Right lobe of liver (tissue), 6 donors: Measurements from ENCODE around the gene RAD9A. TPM values are rescaled to one million over a fixed set of nuclear protein-coding genes. Genes with fewer than 3 reads are reported as not detected.

Experiments
- ATAC-seq, 4 donors: fragments of 200-7000 bp; cut with Tn5 transposase; one replicate each; pipeline ENCODE4 v1.9.1; 2020; ENCODE audit warnings: mild to moderate bottlenecking in 4 of 4, moderate library complexity in 4 of 4
- DNase-seq, 3 donors: peaks; one replicate each; pipeline ENCODE4 v3.0.0-alpha.2; 2020
- H3K27ac ChIP-seq, 3 donors: fragments of 200-600 bp; one replicate each; pipeline ENCODE4 v1.8.0; 2022
- H3K27me3 ChIP-seq, 2 donors: fragments of 200-600 bp; one replicate each; pipeline ENCODE4 v1.8.0; 2022
- H3K36me3 ChIP-seq, 4 donors: fragments of 200-600 bp; sonication (generic) in 1 of 4; one replicate each; pipeline versions ENCODE4 v1.5.1 to v1.8.0; 2017 to 2022; ENCODE audit warnings: control low read depth in 1 of 4
- H3K4me1 ChIP-seq, 4 donors: fragments of 200-600 bp; sonication (generic) in 1 of 4; one replicate each; pipeline versions ENCODE4 v1.5.1 to v1.8.0; 2017 to 2022; ENCODE audit warnings: control low read depth in 1 of 4
- H3K4me3 ChIP-seq, 3 donors: fragments of 200-600 bp; one replicate each; pipeline ENCODE4 v1.8.0; 2022
- H3K9me3 ChIP-seq, 4 donors: fragments of 200-600 bp; sonication (generic) in 1 of 4; one replicate each; pipeline versions ENCODE4 v1.5.1 to v1.8.0; 2017 to 2022; ENCODE audit warnings: control low read depth in 1 of 4
- POLR2A ChIP-seq: fragments of 450-650 bp; IDR thresholded peaks from one replicate; pipeline ENCODE4 v1.6.1; 2017; ENCODE audit warnings: antibody characterized with exemption, mild to moderate bottlenecking
- WGBS: methylation state at CpG from one replicate; pipeline ENCODE4 v1.1.6; 2018; ENCODE audit warnings: low coverage, low lambda C conversion rate; ENCODE audit not compliant: insufficient coverage; ENCODE audit errors: missing lambda C conversion rate; 5-methylcytosine and 5-hydroxymethylcytosine counted together
- intact Hi-C, 2 donors: fragments of 100-400 bp; cut with DNase I; formaldehyde crosslinking; loops; one replicate each; pipeline versions ENCODE4 v1.11.2 to v1.14.1; 2022
- total RNA-seq, 6 experiments: library from RNA; depleted of rRNA in 2 of 6; stranded (reverse); fragments of >200 nt in 2 of 6; fragmentation: NEBNext Ultra II Directional in 3 of 6; extraction: Animal tissue kit (Norgen Biotek cat#: 25700) in 3 of 6; gene quantifications; one replicate each; pipeline versions ENCODE4 v1.1.0 to v1.2.4, GENCODE V29; 2016 to 2023
- TF ChIP-seq, protein P1 (sequence below), 4 donors: fragments of 200-600 bp in 3 of 4; fragments of 450-650 bp in 1 of 4; IDR thresholded peaks; one replicate each; pipeline versions ENCODE4 v1.5.1 to v1.8.0; 2016 to 2022; ENCODE audit warnings: antibody characterized with exemption in 4 of 4, mild to moderate bottlenecking in 2 of 4
- donor health status: DM: no; HTN: yes; CAD: no.
- donor health status: DM: no; HTN: no; CAD: no.
- donor health status: DM: no; HTN: no; CAD: no.
- donor health status: DM: no; HTN: yes; CAD: no.
- donor health status: DM: no; HTN: yes; CAD: no.

RAD9A gene
- total RNA-seq, 6 experiments from 2014 or later: 5.3 to 13.2 (median 6.2) TPM

DNA sequence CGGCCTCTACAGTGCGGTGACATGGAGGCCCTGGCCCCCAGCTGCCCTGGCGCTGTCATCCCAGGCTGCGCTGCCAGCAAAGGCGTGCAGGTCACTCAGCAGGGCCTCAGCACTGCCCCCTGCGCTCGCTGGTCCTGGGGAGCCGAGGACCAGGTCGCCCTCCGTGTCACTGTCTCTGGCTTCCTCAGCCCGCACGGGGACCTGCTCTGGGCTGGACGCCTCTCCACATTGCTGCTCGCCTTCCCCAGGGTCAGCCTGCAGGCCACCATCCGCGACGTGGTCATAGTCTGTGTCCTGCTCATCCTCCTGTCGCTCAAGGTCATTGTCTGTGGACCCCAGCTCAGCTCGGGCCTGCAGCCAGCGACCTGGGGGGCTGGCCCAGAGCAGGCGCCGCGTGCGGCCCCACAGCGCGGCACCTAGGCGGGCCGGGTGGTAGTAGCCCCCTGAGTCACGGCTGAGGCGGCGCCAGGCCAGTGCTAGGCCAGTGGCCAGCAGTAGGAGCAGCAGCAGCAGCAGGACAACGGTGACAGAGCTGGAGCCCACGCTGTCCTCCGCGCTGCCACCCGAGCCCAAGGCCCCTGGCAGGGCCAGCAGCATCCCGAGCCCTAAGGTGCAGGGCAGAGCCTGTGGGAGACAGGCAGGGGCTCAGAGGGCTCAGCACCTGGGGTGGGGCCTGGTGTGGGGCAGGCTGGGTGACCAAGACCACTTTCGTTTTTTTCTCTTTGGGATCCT is 44.1 kb downstream of the RAD9A start:
- no peak overlapping the region for H3K4me3 ChIP-seq
- H3K36me3 ChIP-seq: peaks cover 0 to 47% (median 11%) of the 10 kb centered on the region in 4 donors
- H3K27ac ChIP-seq: no peak overlapping the region
- TF ChIP-seq POLR2A: no peak
- TF ChIP-seq, protein P1, sequence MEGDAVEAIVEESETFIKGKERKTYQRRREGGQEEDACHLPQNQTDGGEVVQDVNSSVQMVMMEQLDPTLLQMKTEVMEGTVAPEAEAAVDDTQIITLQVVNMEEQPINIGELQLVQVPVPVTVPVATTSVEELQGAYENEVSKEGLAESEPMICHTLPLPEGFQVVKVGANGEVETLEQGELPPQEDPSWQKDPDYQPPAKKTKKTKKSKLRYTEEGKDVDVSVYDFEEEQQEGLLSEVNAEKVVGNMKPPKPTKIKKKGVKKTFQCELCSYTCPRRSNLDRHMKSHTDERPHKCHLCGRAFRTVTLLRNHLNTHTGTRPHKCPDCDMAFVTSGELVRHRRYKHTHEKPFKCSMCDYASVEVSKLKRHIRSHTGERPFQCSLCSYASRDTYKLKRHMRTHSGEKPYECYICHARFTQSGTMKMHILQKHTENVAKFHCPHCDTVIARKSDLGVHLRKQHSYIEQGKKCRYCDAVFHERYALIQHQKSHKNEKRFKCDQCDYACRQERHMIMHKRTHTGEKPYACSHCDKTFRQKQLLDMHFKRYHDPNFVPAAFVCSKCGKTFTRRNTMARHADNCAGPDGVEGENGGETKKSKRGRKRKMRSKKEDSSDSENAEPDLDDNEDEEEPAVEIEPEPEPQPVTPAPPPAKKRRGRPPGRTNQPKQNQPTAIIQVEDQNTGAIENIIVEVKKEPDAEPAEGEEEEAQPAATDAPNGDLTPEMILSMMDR (IDR thresholded peaks at IDR 0.05): no peak
- ATAC-seq (no peak), DNase-seq (no peak)
- no peaks in the 10 kb centered on the region for H3K27me3 ChIP-seq
- H3K9me3 ChIP-seq: no peaks in the 10 kb centered on the region
- WGBS: 75% methylated on average over 9 of the region's 38 CpGs
- no peaks in the 10 kb centered on the region for H3K4me1 ChIP-seq
- intact Hi-C loops: no loop called here

DNA sequence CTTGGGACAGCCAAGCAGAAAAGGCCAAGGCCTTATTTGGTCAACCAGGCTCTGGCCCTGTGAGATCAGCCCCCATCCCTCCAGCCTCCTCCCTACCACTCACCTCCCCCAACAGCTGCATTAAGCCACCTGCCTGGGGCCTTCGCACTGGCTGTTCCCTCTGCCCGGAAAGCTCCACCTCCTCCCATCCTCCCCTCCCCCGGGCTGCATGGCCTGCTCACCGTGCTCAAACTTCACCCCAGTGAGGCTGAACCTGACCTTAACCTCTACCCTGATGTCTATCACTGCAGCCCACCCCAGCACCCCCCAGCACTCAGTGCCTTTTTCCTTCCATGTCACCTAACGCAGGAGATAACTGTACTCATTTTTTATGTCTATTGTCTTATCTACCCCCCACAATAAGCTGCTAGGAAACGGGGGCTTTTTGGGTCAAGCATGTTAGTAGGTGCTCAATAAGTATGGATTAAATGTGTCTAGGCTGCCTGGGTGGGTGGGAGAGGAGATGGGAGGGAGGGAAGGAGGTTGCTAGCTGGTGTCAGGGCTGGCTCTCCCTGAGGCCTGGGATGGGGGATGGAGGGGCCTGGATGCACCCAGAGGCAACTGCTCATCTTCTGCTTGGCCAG is 44.8 kb downstream of the RAD9A start:
- ATAC-seq (peak; percentile 3 to 21 (median 14)), DNase-seq (no peak)
- H3K27ac ChIP-seq: no peak overlapping the region
- intact Hi-C loops: no loop called here
- H3K4me1 ChIP-seq: no peaks in the 10 kb centered on the region
- 38% methylated on average over 6 of the region's 6 CpGs for WGBS
- peaks cover 0 to 43% (median 11%) of the 10 kb centered on the region in 4 donors for H3K36me3 ChIP-seq
- no peaks in the 10 kb centered on the region for H3K27me3 ChIP-seq
- no peak for TF ChIP-seq POLR2A
- TF ChIP-seq, protein P1 (IDR thresholded peaks at IDR 0.05): no peak
- H3K4me3 ChIP-seq: peak overlapping the region in 1 of 3 donors; percentile 27
- H3K9me3 ChIP-seq: no peaks in the 10 kb centered on the region

- Histone ChIP-seq H3K27me3 (no peaks in the 10 kb centered on the region), H3K27ac (no peak within 1 kb of the TSS), H3K4me1 (peaks cover 0 to 2% (median 0%) of the 10 kb centered on the region in 4 donors), H3K9me3 (no peaks in the 10 kb centered on the region), H3K36me3 (peaks cover 0 to 38% (median 11%) of the 10 kb centered on the region in 4 donors), H3K4me3 (peak within 1 kb of the TSS in 2 of 3 donors; percentile 11 to 27)
- no peak for TF ChIP-seq POLR2A
- TF ChIP-seq, protein P1 (IDR thresholded peaks at IDR 0.05): no peak
- intact Hi-C loops: no loop called here
- ATAC-seq: peak; percentile 3 to 30 (median 12)
- WGBS: 65% methylated on average over 8 of the region's 26 CpGs
- DNase-seq: peak in 1 of 3 donors; percentile 35
These were observed 45.5 kb downstream of the RAD9A start, which contains the start of gene PTPRCAP for GRCh38 chr11:67437082-67437808. Gene PTPRCAP (minus strand): TSS chr11:67437682. CDS start chr11:67437619, 63 bp downstream.

DNA sequence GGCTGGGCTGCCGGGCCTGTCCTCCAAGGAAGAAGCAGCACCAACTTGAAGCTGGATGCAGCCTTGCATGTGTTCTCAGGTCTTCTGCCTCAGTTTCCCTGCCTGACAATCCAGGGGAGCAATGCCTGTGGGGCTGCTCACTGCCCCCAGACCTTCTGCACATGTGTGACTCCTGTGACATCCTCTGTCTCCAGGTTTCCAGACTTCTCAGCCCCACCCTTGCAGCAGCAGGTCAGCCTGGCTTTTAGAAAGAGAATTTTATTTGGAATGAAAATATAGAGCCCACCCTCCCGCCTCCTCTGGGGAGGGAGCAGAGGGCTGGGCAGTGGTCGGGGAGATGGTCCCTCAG is 46.0 kb downstream of the RAD9A start:
- Histone ChIP-seq H3K27me3 (no peaks in the 10 kb centered on the region), H3K4me1 (peaks cover 0 to 7% (median 0%) of the 10 kb centered on the region in 4 donors), H3K36me3 (peaks cover 0 to 33% (median 8%) of the 10 kb centered on the region in 4 donors), H3K9me3 (no peaks in the 10 kb centered on the region), H3K27ac (no peak overlapping the region), H3K4me3 (peak overlapping the region in 2 of 3 donors; percentile 11 to 27)
- ATAC-seq (no peak), DNase-seq (no peak)
- intact Hi-C loops: no loop called here
- TF ChIP-seq POLR2A: no peak
- TF ChIP-seq, protein P1 (IDR thresholded peaks at IDR 0.05): no peak
- 42% methylated on average over 2 of the region's 3 CpGs for WGBS
